A204.1 (cell line): ENCODE results near the gene POR.

ENCODE experiments used
- FAIRE-seq: peaks from 2 replicates; lab custom pipeline; 2012; peaks lifted over from hg19 to GRCh38; lab: Jason Lieb, UNC

Gene POR

GRCh38 chr7:75916685-75917634 is 2.0 kb downstream of the POR start:
- no peak for FAIRE-seq

GRCh38 chr7:75920431-75921161 is 5.6 kb downstream of the POR start:
- FAIRE-seq = no peak

GRCh38 chr7:75921479-75921878 is 6.5 kb downstream of the POR start:
- FAIRE-seq = no peak

- no peak for FAIRE-seq
Observed at GRCh38 chr7:75922966-75923603, 8.1 kb downstream of the POR start.

DNA sequence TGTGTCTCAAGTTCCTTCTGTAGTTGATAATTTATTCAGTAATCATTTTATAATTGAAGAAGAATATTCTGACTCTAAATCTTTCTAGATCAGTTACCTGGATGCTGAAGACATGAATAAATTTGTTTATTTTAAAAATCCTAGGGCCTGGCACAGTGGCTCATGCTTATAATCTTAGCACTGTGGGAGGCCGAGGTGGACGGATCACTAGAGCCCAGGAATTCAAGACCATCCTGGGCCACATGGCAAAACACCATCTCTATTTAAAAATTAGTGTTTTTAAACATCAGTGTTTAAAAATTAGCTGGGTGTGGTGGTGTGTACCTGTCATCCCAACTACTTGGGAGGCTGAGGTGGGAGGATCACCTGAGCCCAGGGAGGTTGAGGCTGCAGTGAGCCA is 9.3 kb downstream of the POR start:
- no peak for FAIRE-seq

DNA sequence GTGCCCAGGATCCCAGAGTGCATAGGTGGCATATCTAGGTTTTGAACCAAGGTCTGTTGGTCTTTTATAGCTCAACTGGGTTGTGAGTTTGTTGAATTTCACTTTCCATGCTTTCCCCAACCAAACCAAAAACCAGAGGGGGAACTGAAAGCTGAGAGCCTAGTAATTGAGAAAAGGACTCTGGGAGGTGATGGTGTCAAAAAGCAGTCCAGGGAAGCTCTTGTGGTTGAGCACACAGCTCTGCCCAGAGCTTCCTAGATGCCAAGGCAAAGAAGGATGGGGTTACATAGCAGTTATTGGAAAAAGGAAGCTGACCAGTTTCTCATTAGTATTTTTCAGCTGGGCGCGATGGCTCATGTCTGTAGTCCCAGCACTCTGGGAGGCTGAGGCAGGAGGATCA is 9.9 kb downstream of the POR start:
- no peak for FAIRE-seq

- no peak for FAIRE-seq
Observed at GRCh38 chr7:75925717-75926435, 10.9 kb downstream of the POR start.

- no peak for FAIRE-seq
Observed at GRCh38 chr7:75928568-75928914, 13.6 kb downstream of the POR start.

DNA sequence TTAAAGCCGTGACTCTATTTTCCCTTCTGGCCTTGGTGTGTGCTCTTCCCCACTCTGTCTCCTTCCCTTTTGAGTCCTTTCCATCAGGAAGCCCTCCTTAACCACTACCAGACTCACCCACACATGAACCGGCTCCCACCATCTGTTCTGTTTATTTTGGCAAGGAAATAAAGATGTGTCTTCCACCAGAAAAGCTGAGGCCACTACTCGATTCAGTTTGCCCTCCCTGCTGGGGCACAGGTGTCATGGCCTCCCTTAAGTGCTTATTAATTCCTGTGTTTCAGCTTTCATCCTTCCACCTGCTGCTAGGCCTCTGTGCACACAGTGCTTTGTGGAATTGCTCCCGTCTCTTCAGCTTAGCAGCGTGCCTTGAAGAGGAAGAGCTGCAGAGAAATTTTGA is 16.7 kb downstream of the POR start:
- no peak for FAIRE-seq

GRCh38 chr7:75937958-75938786 is 23.2 kb downstream of the POR start:
- no peak for FAIRE-seq

GRCh38 chr7:75938921-75939320 is 24.0 kb downstream of the POR start:
- no peak for FAIRE-seq

- FAIRE-seq = no peak
Observed at GRCh38 chr7:75943864-75944263, 28.9 kb downstream of the POR start.

DNA sequence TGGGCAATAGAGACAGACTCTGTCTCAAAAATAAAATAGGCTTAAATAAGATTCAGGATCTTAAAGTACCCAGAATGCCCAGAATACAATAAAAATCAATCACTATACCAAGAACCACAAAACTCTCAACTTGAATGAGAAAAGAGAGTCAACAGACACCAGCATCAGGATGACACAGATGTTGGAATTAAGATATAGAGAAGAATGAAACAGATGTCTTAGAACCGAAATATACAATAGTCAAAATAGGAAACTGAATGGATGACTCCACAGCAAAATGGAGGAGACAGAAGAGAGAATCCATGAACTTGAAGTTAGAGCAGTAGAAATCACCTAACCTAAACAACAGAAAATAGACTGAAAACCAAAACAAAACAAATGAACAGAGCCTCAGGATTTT is 29.6 kb downstream of the POR start:
- FAIRE-seq = no peak

- FAIRE-seq = no peak
Observed at GRCh38 chr7:75945297-75946168, 30.6 kb downstream of the POR start.

- no peak for FAIRE-seq
Observed at GRCh38 chr7:75946207-75946855, 31.4 kb downstream of the POR start.

DNA sequence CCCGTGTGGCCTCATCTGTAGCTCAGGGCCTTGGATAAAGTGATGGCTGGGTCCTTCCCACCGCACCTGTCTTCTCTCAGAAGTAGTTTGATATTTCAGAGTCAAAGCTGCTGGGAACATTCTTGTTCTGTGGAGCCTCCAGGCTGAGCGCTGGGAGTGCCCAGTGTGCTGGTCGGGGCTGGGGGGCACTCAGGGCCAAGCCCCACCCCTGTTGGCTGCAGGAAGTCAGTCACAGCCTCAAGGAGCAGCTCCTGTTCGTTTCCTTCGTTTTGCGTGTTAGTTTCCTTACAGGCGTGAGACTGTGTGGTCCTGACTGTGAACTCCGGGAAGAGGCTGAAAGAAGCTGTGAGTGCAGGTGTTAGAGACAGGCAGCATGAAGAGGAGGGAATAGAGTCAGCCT is 33.2 kb downstream of the POR start:
- no peak for FAIRE-seq

GRCh38 chr7:75950111-75950681 is 35.2 kb downstream of the POR start:
- no peak for FAIRE-seq

DNA sequence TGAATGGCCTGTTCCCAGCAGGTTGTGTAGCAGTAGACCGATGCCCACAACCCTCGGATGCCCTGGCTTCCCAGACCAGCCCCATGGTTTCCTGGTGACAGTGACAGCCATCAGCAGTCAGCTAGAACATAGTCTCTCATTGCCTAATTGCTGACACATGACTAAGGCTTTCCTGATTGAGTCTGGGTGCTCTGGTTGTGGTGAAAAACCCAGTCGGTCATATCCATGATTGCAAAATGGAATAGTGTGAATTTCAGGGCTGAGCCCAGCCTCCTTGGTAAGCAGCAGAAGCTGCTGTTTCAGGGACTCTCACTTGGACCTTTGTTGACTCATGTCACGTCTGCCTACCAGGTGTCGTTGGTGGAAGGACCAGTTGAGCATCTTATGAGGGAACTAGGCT is 36.6 kb downstream of the POR start:
- FAIRE-seq = no peak

DNA sequence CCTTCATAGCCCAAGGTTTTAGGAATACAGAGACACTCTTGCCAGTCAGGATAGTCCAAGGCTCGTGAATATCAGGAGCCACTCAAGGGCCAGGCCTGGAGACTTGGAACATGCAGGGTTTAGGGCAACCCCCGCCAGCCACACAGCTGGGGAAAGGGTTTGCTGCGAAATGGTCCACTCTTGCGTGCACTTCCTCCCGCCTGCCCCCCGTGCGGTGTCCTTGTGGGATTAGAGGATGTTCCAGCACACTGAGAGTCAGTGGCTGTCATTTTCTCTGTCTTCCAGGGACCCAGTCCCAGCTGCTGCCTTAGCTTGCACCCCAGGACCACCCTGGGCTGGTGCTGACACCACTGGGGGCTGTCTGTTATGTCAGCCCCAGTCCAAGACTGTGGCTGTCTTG is 38.5 kb downstream of the POR start:
- FAIRE-seq = no peak

GRCh38 chr7:75953931-75954330 is 39.0 kb downstream of the POR start:
- no peak for FAIRE-seq
